Measurements from ENCODE around the gene RASSF3.

RASSF3 gene

GRCh38 chr12:64639466-64639865 lies 29.2 kb downstream of the RASSF3 start:
- H3K27me3 ChIP-seq (ENCODE audit: insufficient read depth, low read length): no peaks in the 10 kb centered on the region
- no peaks in the 10 kb centered on the region for H3K9me2 ChIP-seq (ENCODE audit: low read depth, low read length)
- no peak overlapping the region for H2AFZ ChIP-seq (ENCODE audit: low read length)
- no peak for TF ChIP-seq EZH2 (IDR thresholded peaks at IDR 0.05; ENCODE audit: borderline replicate concordance, low read length)
- TF ChIP-seq CTCF (IDR thresholded peaks at IDR 0.05; ENCODE audit: low read length): no peak
- H3K27ac ChIP-seq (ENCODE audit: low read depth, low read length, poor library complexity, severe bottlenecking): no peak overlapping the region
- no peak overlapping the region for H3K4me2 ChIP-seq (ENCODE audit: low read length)
- no peaks in the 10 kb centered on the region for H3K36me3 ChIP-seq (ENCODE audit: insufficient read depth, low read length)
- no peaks in the 10 kb centered on the region for H4K20me1 ChIP-seq (ENCODE audit: insufficient read depth, low read length)
- no peak overlapping the region for H3K9ac ChIP-seq (ENCODE audit: low read length)
- H3K79me2 ChIP-seq (ENCODE audit: insufficient read depth, low read length): peaks cover 24% of the 10 kb centered on the region
- H3F3A ChIP-seq (ENCODE audit: insufficient read depth, low read length): no peaks in the 10 kb centered on the region; the same call in 1 of the 2 replicates
- peaks cover 43% of the 10 kb centered on the region for H3K4me1 ChIP-seq (ENCODE audit: insufficient read depth, low read length, severe bottlenecking)
- no peak overlapping the region for H3K4me3 ChIP-seq (ENCODE audit: low read depth, low read length, poor library complexity, severe bottlenecking)
- no peaks in the 10 kb centered on the region for H3K9me3 ChIP-seq (ENCODE audit: low read length)

- no peak for TF ChIP-seq CTCF (IDR thresholded peaks at IDR 0.05; ENCODE audit: low read length)
- no peak for TF ChIP-seq EZH2 (IDR thresholded peaks at IDR 0.05; ENCODE audit: borderline replicate concordance, low read length)
- peaks cover 37% of the 10 kb centered on the region for H3K4me1 ChIP-seq (ENCODE audit: insufficient read depth, low read length, severe bottlenecking)
- H3K9me3 ChIP-seq (ENCODE audit: low read length): no peaks in the 10 kb centered on the region
- 0 out of 2 replicates have a peak, but pooled peaks cover 24% of the 10 kb centered on the region for H3K79me2 ChIP-seq (ENCODE audit: insufficient read depth, low read length)
- H3K4me3 ChIP-seq (ENCODE audit: low read depth, low read length, poor library complexity, severe bottlenecking): no peak overlapping the region
- H3K9ac ChIP-seq (ENCODE audit: low read length): no peak overlapping the region
- no peak overlapping the region for H3K4me2 ChIP-seq (ENCODE audit: low read length)
- no peak overlapping the region for H3K27ac ChIP-seq (ENCODE audit: low read depth, low read length, poor library complexity, severe bottlenecking)
- no peaks in the 10 kb centered on the region for H3K27me3 ChIP-seq (ENCODE audit: insufficient read depth, low read length)
- H2AFZ ChIP-seq (ENCODE audit: low read length): no peak overlapping the region
- 0 out of 2 replicates have a peak, but pooled peaks cover 3% of the 10 kb centered on the region for H3F3A ChIP-seq (ENCODE audit: insufficient read depth, low read length)
- no peaks in the 10 kb centered on the region for H4K20me1 ChIP-seq (ENCODE audit: insufficient read depth, low read length)
- no peaks in the 10 kb centered on the region for H3K36me3 ChIP-seq (ENCODE audit: insufficient read depth, low read length)
- no peaks in the 10 kb centered on the region for H3K9me2 ChIP-seq (ENCODE audit: low read depth, low read length)
Measured at GRCh38 chr12:64646318-64646717, 36.0 kb downstream of the RASSF3 start.

GRCh38 chr12:64649487-64649886 lies 39.2 kb downstream of the RASSF3 start:
- H3K4me1 ChIP-seq (ENCODE audit: insufficient read depth, low read length, severe bottlenecking): peaks cover 32% of the 10 kb centered on the region
- H3K4me2 ChIP-seq (ENCODE audit: low read length): no peak overlapping the region
- TF ChIP-seq EZH2 (IDR thresholded peaks at IDR 0.05; ENCODE audit: borderline replicate concordance, low read length) (no peak), CTCF (IDR thresholded peaks at IDR 0.05; ENCODE audit: low read length) (no peak)
- peaks cover 14% of the 10 kb centered on the region; the same call in 1 of the 2 replicates for H3K79me2 ChIP-seq (ENCODE audit: insufficient read depth, low read length)
- H3F3A ChIP-seq (ENCODE audit: insufficient read depth, low read length): 0 out of 2 replicates have a peak, but pooled peaks cover 3% of the 10 kb centered on the region
- H3K4me3 ChIP-seq (ENCODE audit: low read depth, low read length, poor library complexity, severe bottlenecking): no peak overlapping the region
- no peaks in the 10 kb centered on the region for H3K9me2 ChIP-seq (ENCODE audit: low read depth, low read length)
- H4K20me1 ChIP-seq (ENCODE audit: insufficient read depth, low read length): no peaks in the 10 kb centered on the region
- no peak overlapping the region for H3K9ac ChIP-seq (ENCODE audit: low read length)
- no peaks in the 10 kb centered on the region for H3K36me3 ChIP-seq (ENCODE audit: insufficient read depth, low read length)
- H2AFZ ChIP-seq (ENCODE audit: low read length): no peak overlapping the region
- H3K27me3 ChIP-seq (ENCODE audit: insufficient read depth, low read length): no peaks in the 10 kb centered on the region
- no peak overlapping the region for H3K27ac ChIP-seq (ENCODE audit: low read depth, low read length, poor library complexity, severe bottlenecking)
- no peaks in the 10 kb centered on the region for H3K9me3 ChIP-seq (ENCODE audit: low read length)
